Activated naive CD4-positive, alpha-beta T cell treated with anti-CD3 and anti-CD28 coated beads, Interleukin-2, amount 10 ng/mL, durations not matched to agents 7 days and 5 days (primary cell): ENCODE data around the gene PRRT1B.
"Not testable (repeated sequence)": the region's sequence is repeated elsewhere in the genome, so short reads cannot be mapped to it uniquely, and the experiment has no call there.

Experiments used
- CTCF ChIA-PET: fragments of 350-600 bp; sonication (Branson Sonifier 250); formaldehyde crosslinking; loops from one replicate; lab custom pipeline; 2021; ENCODE audit warnings: antibody characterized with exemption; lab: Charles Lee
- DNase-seq: peaks from one replicate; pipeline ENCODE4 v3.0.0-alpha.2; 2020
- H3K27ac Mint-ChIP-seq: one replicate; pipeline ENCODE4 v1.8.0; 2021; ENCODE audit warnings: mild to moderate bottlenecking, moderate library complexity, mixed read lengths
- H3K27me3 Mint-ChIP-seq: one replicate; pipeline ENCODE4 v1.8.0; 2021; ENCODE audit warnings: mild to moderate bottlenecking, mixed read lengths
- H3K36me3 Mint-ChIP-seq: one replicate; pipeline ENCODE4 v1.8.0; 2021; ENCODE audit warnings: mixed read lengths
- H3K4me1 Mint-ChIP-seq: one replicate; pipeline ENCODE4 v1.8.0; 2021; ENCODE audit warnings: mixed read lengths
- H3K4me3 Mint-ChIP-seq: one replicate; pipeline ENCODE4 v1.8.0; 2021; ENCODE audit warnings: mild to moderate bottlenecking, moderate library complexity, mixed read lengths
- H3K9me3 Mint-ChIP-seq: one replicate; pipeline ENCODE4 v1.8.0; 2021; ENCODE audit warnings: mixed read lengths

PRRT1B gene

GRCh38 chr9:131550465-131550864 lies 5.1 kb downstream of the PRRT1B start:
- H3K36me3 Mint-ChIP-seq, H3K4me1 Mint-ChIP-seq, CTCF ChIA-PET, DNase-seq, H3K9me3 Mint-ChIP-seq, H3K4me3 Mint-ChIP-seq, H3K27ac Mint-ChIP-seq: not testable (repeated sequence)
- H3K27me3 Mint-ChIP-seq, result peaks cover 98% of the 10 kb centered on the region

- H3K36me3 Mint-ChIP-seq, result peaks cover 3% of the 10 kb centered on the region
- no peak overlapping the region for H3K27ac Mint-ChIP-seq
- CTCF ChIA-PET, result interaction anchor here (0.7 kb wide), 1 partner anchor 39 kb away, joined by 3 read pairs; no protein-coding TSS in a partner anchor
- peaks cover 8% of the 10 kb centered on the region for H3K4me1 Mint-ChIP-seq
- no peaks in the 10 kb centered on the region for H3K9me3 Mint-ChIP-seq
- H3K4me3 Mint-ChIP-seq, result no peak overlapping the region
- peaks cover 98% of the 10 kb centered on the region for H3K27me3 Mint-ChIP-seq
- no peak for DNase-seq
These were observed 6.7 kb downstream of the PRRT1B start for GRCh38 chr9:131552030-131552429.

GRCh38 chr9:131554087-131554842 lies 8.9 kb downstream of the PRRT1B start:
- Mint-ChIP-seq H3K27ac (no peak overlapping the region), H3K36me3 (no peaks in the 10 kb centered on the region), H3K4me1 (peaks cover 3% of the 10 kb centered on the region), H3K4me3 (no peak overlapping the region), H3K9me3 (no peaks in the 10 kb centered on the region), H3K27me3 (peaks cover 82% of the 10 kb centered on the region)
- CTCF ChIA-PET, result no interaction called here
- no peak for DNase-seq

GRCh38 chr9:131554843-131555351 lies 9.6 kb downstream of the PRRT1B start:
- CTCF ChIA-PET, result interaction anchor here (0.7 kb wide), 1 partner anchor 870 kb away, joined by 3 read pairs; no protein-coding TSS in a partner anchor
- Mint-ChIP-seq H3K27me3 (peaks cover 76% of the 10 kb centered on the region), H3K4me1 (peaks cover 3% of the 10 kb centered on the region), H3K4me3 (no peak overlapping the region), H3K9me3 (no peaks in the 10 kb centered on the region), H3K36me3 (no peaks in the 10 kb centered on the region), H3K27ac (no peak overlapping the region)
- DNase-seq, result no peak

- no peak for DNase-seq
- Mint-ChIP-seq H3K4me1 (peaks cover 3% of the 10 kb centered on the region), H3K36me3 (no peaks in the 10 kb centered on the region), H3K4me3 (no peak overlapping the region), H3K27ac (no peak overlapping the region), H3K9me3 (no peaks in the 10 kb centered on the region), H3K27me3 (peaks cover 64% of the 10 kb centered on the region)
- CTCF ChIA-PET, result no interaction called here
These were observed 10.7 kb downstream of the PRRT1B start for GRCh38 chr9:131555841-131556673.

GRCh38 chr9:131557855-131558548 lies 12.7 kb downstream of the PRRT1B start:
- CTCF ChIA-PET, result no interaction called here
- H3K4me1 Mint-ChIP-seq, result peaks cover 3% of the 10 kb centered on the region
- no peaks in the 10 kb centered on the region for H3K36me3 Mint-ChIP-seq
- peaks cover 48% of the 10 kb centered on the region for H3K27me3 Mint-ChIP-seq
- H3K27ac Mint-ChIP-seq, result no peak overlapping the region
- DNase-seq, result no peak
- H3K9me3 Mint-ChIP-seq, result peaks cover 5% of the 10 kb centered on the region
- H3K4me3 Mint-ChIP-seq, result no peak overlapping the region

GRCh38 chr9:131559421-131560000 lies 14.2 kb downstream of the PRRT1B start:
- Mint-ChIP-seq H3K4me1 (peaks cover 3% of the 10 kb centered on the region), H3K9me3 (peaks cover 5% of the 10 kb centered on the region), H3K36me3 (no peaks in the 10 kb centered on the region), H3K27ac (no peak overlapping the region), H3K4me3 (no peak overlapping the region), H3K27me3 (peaks cover 33% of the 10 kb centered on the region)
- CTCF ChIA-PET, result interaction anchor here (0.7 to 2.2 kb wide), 7 partner anchors 13 to 610 kb away, joined by 3 to 9 read pairs (median 3); no protein-coding TSS in a partner anchor
- DNase-seq, result no peak

- H3K27me3 Mint-ChIP-seq, result peaks cover 7% of the 10 kb centered on the region
- no peak overlapping the region for H3K4me3 Mint-ChIP-seq
- DNase-seq, result no peak
- CTCF ChIA-PET, result no interaction called here
- H3K27ac Mint-ChIP-seq, result no peak overlapping the region
- H3K36me3 Mint-ChIP-seq, result no peaks in the 10 kb centered on the region
- H3K4me1 Mint-ChIP-seq, result peaks cover 11% of the 10 kb centered on the region
- H3K9me3 Mint-ChIP-seq, result peaks cover 5% of the 10 kb centered on the region
These were observed 17.0 kb downstream of the PRRT1B start for GRCh38 chr9:131562032-131562959.

- H3K27me3 Mint-ChIP-seq, result peaks cover 3% of the 10 kb centered on the region
- peak overlapping the region; percentile 79 for H3K27ac Mint-ChIP-seq
- H3K4me3 Mint-ChIP-seq, result no peak overlapping the region
- H3K4me1 Mint-ChIP-seq, result peaks cover 11% of the 10 kb centered on the region
- DNase-seq, result no peak
- CTCF ChIA-PET, result no interaction called here
- H3K9me3 Mint-ChIP-seq, result peaks cover 5% of the 10 kb centered on the region
- H3K36me3 Mint-ChIP-seq, result peaks cover 15% of the 10 kb centered on the region
These were observed 20.0 kb downstream of the PRRT1B start for GRCh38 chr9:131565369-131565768.

GRCh38 chr9:131566158-131566557 lies 20.8 kb downstream of the PRRT1B start:
- peaks cover 5% of the 10 kb centered on the region for H3K9me3 Mint-ChIP-seq
- H3K27ac Mint-ChIP-seq, result peak overlapping the region; percentile 79
- H3K4me3 Mint-ChIP-seq, result no peak overlapping the region
- DNase-seq, result no peak
- H3K36me3 Mint-ChIP-seq, result peaks cover 16% of the 10 kb centered on the region
- peaks cover 3% of the 10 kb centered on the region for H3K27me3 Mint-ChIP-seq
- H3K4me1 Mint-ChIP-seq, result peaks cover 11% of the 10 kb centered on the region
- CTCF ChIA-PET, result no interaction called here

- Mint-ChIP-seq H3K9me3 (peaks cover under 1% of the 10 kb centered on the region), H3K27me3 (peaks cover under 1% of the 10 kb centered on the region), H3K4me3 (no peak overlapping the region), H3K36me3 (peaks cover 22% of the 10 kb centered on the region), H3K27ac (peak overlapping the region; percentile 55), H3K4me1 (peaks cover 11% of the 10 kb centered on the region)
- CTCF ChIA-PET, result no interaction called here
- DNase-seq, result no peak
These were observed 22.6 kb downstream of the PRRT1B start for GRCh38 chr9:131567910-131568309.

- no peaks in the 10 kb centered on the region for H3K27me3 Mint-ChIP-seq
- H3K27ac Mint-ChIP-seq, result no peak overlapping the region
These were observed 29.7 kb downstream of the PRRT1B start for GRCh38 chr9:131574730-131575640.

More at GRCh38 chr9:131574730-131575640, 29.7 kb downstream of the PRRT1B start:
- CTCF ChIA-PET, result no interaction called here
- Mint-ChIP-seq H3K36me3 (peaks cover 35% of the 10 kb centered on the region), H3K4me3 (no peak overlapping the region), H3K9me3 (no peaks in the 10 kb centered on the region), H3K4me1 (peaks cover 28% of the 10 kb centered on the region)
- no peak for DNase-seq
